ACC112 (cell line): ENCODE results near the gene SLIT3.

Experiments used
- H2AFZ ChIP-seq: fragments of 200-600 bp; sonication (generic); one replicate; pipeline ENCODE4 v1.6.0; 2017; ENCODE audit warnings: antibody characterized with exemption, low read length; ENCODE audit not compliant: unreplicated experiment
- H3K27ac ChIP-seq: fragments of 200-600 bp; sonication (generic); 2 replicates; pipeline ENCODE4 v1.5.1; 2014; ENCODE audit warnings: low read depth, mild to moderate bottlenecking, antibody characterized with exemption, low read length, moderate library complexity
- H3K27me3 ChIP-seq: fragments of 200-600 bp; sonication (generic); 2 replicates; pipeline ENCODE4 v1.6.1; 2014; ENCODE audit warnings: mild to moderate bottlenecking, antibody characterized with exemption, low read length, moderate library complexity, mixed read lengths; ENCODE audit not compliant: insufficient read depth
- H3K36me3 ChIP-seq: fragments of 200-600 bp; sonication (generic); 2 replicates; pipeline ENCODE4 v1.6.1; 2016; ENCODE audit warnings: mild to moderate bottlenecking, antibody characterized with exemption, low read length, moderate library complexity, mixed read lengths; ENCODE audit not compliant: insufficient read depth
- H3K4me1 ChIP-seq: fragments of 200-600 bp; sonication (generic); one replicate; pipeline ENCODE4 v1.6.1; 2016; ENCODE audit warnings: low read length, mixed read lengths; ENCODE audit not compliant: insufficient read depth, unreplicated experiment, control insufficient read depth
- H3K4me3 ChIP-seq: fragments of 200-600 bp; sonication (generic); 2 replicates; pipeline ENCODE4 v1.5.1; 2014; ENCODE audit warnings: mild to moderate bottlenecking, low read depth, low read length
- H3K79me2 ChIP-seq: fragments of 200-600 bp; sonication (generic); one replicate; pipeline ENCODE4 v1.6.0; 2016; ENCODE audit warnings: low read length; ENCODE audit not compliant: control insufficient read depth, unreplicated experiment, insufficient read depth

Gene SLIT3

DNA sequence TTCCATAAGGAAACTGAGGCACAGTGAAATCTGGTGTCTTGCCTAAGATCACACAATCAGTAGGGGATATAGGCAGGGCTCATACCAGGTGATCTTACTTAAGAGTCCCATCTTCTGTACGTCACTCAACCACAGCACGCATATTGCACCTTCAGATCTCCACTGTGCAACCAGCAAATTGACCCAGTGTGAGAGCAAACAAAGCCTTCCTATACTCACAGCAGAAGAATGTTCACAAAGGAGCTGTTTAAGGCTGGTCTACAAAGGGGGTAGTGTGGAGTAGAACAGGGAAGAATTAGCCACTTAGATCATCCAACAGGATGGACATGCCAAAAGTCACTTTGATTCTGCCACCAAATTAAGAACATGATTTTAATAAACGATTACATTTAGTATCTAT lies 305.9 kb downstream of the SLIT3 start:
- Histone ChIP-seq H3K27ac (no peak overlapping the region), H3K27me3 (no peaks in the 10 kb centered on the region), H2AFZ (no peak overlapping the region), H3K36me3 (no peaks in the 10 kb centered on the region), H3K4me1 (no peaks in the 10 kb centered on the region), H3K4me3 (no peak overlapping the region), H3K79me2 (no peaks in the 10 kb centered on the region)

DNA sequence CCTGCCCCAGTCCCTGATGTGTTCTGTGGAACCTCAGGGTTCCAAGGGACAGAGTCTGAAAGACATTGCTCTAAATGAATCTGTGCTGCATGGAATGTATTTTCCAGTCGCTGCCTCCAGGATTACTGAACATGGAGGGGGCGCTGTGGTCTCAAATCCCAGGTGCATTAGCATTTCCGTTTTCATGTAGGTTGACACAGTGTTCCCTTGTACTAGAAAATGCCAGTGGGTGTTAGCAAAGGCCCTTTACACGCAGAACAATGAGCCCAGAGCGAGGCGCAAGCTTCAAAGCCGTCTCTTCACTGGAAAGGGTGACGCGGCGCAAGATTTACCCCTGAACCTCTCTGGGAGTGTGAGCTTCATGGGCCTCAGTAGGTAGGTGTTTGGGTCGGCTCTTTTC lies 308.3 kb downstream of the SLIT3 start:
- Histone ChIP-seq H3K79me2 (no peaks in the 10 kb centered on the region), H2AFZ (no peak overlapping the region), H3K27me3 (peaks cover 4% of the 10 kb centered on the region; the same call in 1 of the 2 replicates), H3K4me3 (no peak overlapping the region), H3K4me1 (no peaks in the 10 kb centered on the region), H3K27ac (no peak overlapping the region), H3K36me3 (no peaks in the 10 kb centered on the region)

- Histone ChIP-seq H2AFZ (no peak overlapping the region), H3K79me2 (no peaks in the 10 kb centered on the region), H3K4me3 (no peak overlapping the region), H3K27ac (no peak overlapping the region), H3K27me3 (peaks cover 4% of the 10 kb centered on the region; the same call in 1 of the 2 replicates), H3K36me3 (no peaks in the 10 kb centered on the region), H3K4me1 (no peaks in the 10 kb centered on the region)
These were observed 308.9 kb downstream of the SLIT3 start for GRCh38 chr5:168992016-168992415.

DNA sequence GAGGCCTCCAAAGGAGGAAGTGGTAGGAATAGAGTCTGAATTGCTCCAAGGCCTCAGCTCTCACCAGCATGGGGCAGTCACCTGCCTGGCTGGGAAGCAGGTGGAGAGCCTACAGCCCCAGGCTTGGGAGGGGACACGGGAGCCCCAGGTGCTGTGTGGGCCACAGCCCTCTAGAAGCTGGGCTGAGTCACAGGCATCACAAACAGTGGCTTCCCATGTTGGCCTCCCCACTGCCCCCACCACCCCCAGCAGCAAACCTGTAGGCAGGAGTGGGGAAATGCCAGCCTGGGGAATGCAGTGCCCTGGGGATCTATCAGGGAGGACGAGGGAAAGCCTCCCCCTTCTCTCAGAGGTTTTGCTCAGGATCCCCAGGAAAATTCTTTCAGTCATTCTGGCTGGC lies 309.6 kb downstream of the SLIT3 start:
- no peaks in the 10 kb centered on the region for H3K4me1 ChIP-seq
- peaks cover 4% of the 10 kb centered on the region; the same call in 1 of the 2 replicates for H3K27me3 ChIP-seq
- no peak overlapping the region for H2AFZ ChIP-seq
- H3K27ac ChIP-seq = no peak overlapping the region
- H3K79me2 ChIP-seq = no peaks in the 10 kb centered on the region
- no peak overlapping the region for H3K4me3 ChIP-seq
- H3K36me3 ChIP-seq = no peaks in the 10 kb centered on the region

GRCh38 chr5:168990679-168991078 lies 310.3 kb downstream of the SLIT3 start:
- Histone ChIP-seq H2AFZ (no peak overlapping the region), H3K79me2 (no peaks in the 10 kb centered on the region), H3K4me1 (no peaks in the 10 kb centered on the region), H3K27me3 (peaks cover 4% of the 10 kb centered on the region; the same call in 1 of the 2 replicates), H3K4me3 (no peak overlapping the region), H3K36me3 (no peaks in the 10 kb centered on the region), H3K27ac (no peak overlapping the region)

GRCh38 chr5:168989731-168990505 lies 311.0 kb downstream of the SLIT3 start:
- no peaks in the 10 kb centered on the region for H3K36me3 ChIP-seq
- H3K79me2 ChIP-seq = no peaks in the 10 kb centered on the region
- no peaks in the 10 kb centered on the region for H3K4me1 ChIP-seq
- H3K27ac ChIP-seq = no peak overlapping the region
- H3K4me3 ChIP-seq = no peak overlapping the region
- peaks cover 4% of the 10 kb centered on the region; the same call in 1 of the 2 replicates for H3K27me3 ChIP-seq
- no peak overlapping the region for H2AFZ ChIP-seq

DNA sequence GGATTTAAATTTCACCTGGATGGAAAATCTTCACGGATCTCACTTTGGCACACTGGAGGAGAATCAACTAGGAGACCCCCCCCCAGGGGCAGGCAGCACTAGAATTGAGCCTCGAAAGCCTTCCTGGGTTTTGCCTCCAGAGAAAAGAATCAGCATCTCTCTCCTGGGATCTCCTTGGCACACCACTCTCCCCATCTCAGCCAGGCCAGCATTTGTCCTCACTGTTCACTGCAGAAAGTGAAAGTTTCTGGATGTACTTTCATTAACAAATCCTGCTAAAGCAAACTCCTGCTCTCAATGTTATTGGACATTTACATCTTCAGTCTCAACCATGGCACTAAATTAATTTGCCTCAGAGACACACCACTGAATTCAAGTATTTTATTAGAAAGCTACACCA lies 312.2 kb downstream of the SLIT3 start:
- no peaks in the 10 kb centered on the region for H3K4me1 ChIP-seq
- H3K36me3 ChIP-seq = no peaks in the 10 kb centered on the region
- no peak overlapping the region for H3K4me3 ChIP-seq
- peaks cover 4% of the 10 kb centered on the region; the same call in 1 of the 2 replicates for H3K27me3 ChIP-seq
- H2AFZ ChIP-seq = no peak overlapping the region
- no peak overlapping the region for H3K27ac ChIP-seq
- no peaks in the 10 kb centered on the region for H3K79me2 ChIP-seq

DNA sequence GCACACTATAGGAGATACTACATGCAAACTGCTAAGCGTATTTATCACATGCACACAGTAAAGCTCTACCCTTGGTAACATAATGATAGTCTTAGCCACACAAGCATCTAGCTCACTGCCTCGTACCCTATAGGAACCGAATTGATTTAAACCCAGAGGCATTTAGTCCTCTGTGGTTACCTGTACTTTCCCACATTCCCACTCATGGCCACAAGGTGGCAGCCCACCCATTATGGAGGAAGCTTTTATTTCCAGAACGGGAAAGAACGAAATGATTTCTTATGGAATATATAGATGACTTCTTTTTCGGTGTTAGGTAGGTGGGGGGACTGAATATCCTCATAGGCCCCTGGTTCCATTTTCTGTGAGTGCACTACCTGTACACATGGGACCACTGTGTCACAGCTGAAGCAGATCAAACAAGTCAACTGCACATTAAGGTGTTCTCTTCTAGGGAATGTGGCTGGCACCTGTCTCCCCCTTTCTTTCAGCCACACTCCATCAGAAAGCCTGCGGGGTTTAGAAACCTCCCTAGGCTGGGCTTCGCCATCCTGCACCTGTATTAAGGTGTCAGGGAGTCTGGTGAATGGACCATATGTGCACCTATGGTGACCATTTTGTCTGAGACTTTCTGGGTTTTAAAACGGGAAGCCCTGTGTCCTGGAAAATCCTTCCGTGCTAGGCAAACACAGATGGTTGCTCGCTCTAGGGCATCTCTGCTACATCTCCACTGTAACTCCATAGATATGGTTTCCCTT lies 313.2 kb downstream of the SLIT3 start:
- Histone ChIP-seq H3K36me3 (no peaks in the 10 kb centered on the region), H3K27me3 (peaks cover 4% of the 10 kb centered on the region; the same call in 1 of the 2 replicates), H3K79me2 (no peaks in the 10 kb centered on the region), H3K4me3 (no peak overlapping the region), H3K27ac (no peak overlapping the region), H2AFZ (no peak overlapping the region), H3K4me1 (no peaks in the 10 kb centered on the region)

- H2AFZ ChIP-seq = no peak overlapping the region
- H3K27ac ChIP-seq = no peak overlapping the region
- H3K79me2 ChIP-seq = no peaks in the 10 kb centered on the region
- H3K36me3 ChIP-seq = no peaks in the 10 kb centered on the region
- no peaks in the 10 kb centered on the region for H3K4me1 ChIP-seq
- peaks cover 4% of the 10 kb centered on the region; the same call in 1 of the 2 replicates for H3K27me3 ChIP-seq
- H3K4me3 ChIP-seq = no peak overlapping the region
These were observed 315.5 kb downstream of the SLIT3 start for GRCh38 chr5:168985454-168985853.

DNA sequence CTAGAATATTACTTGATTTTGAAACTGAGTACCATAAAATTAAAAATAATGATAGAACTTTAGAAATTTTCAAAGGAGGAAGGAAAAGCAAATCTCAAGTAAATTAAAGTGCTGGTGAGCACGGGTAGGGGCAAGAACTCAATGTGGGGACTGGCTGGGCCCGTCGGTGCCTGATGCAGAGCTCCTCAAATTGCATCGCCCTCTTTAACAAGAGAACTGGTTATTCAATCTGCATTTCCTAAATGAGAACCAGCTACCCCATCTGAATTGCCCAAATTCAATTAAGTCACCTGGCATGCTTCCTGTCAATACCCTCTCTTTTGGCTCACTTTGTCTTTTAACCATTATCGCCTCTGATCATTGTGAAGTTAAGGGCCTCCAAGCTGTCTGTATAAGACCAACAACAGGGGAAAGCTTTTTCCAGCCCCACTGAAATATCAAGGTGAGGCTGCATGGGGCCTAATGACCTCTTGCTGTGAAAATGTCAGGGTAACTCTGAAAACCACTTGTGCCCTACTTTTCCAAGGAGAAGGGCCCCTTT lies 316.7 kb downstream of the SLIT3 start:
- H3K4me1 ChIP-seq = no peaks in the 10 kb centered on the region
- no peak overlapping the region for H3K27ac ChIP-seq

More for the DNA sequence above, 316.7 kb downstream of the SLIT3 start:
- H3K36me3 ChIP-seq = no peaks in the 10 kb centered on the region
- H3K27me3 ChIP-seq = peaks cover 4% of the 10 kb centered on the region; the same call in 1 of the 2 replicates
- H3K79me2 ChIP-seq = no peaks in the 10 kb centered on the region
- H3K4me3 ChIP-seq = no peak overlapping the region
- H2AFZ ChIP-seq = no peak overlapping the region
